DOHH2 (cell line): ENCODE measurements around the gene MED25.
A peak's percentile ranks its signal among the peaks of the same experiment; 100 is the strongest.

Experiments
- H3F3A ChIP-seq: fragments of 200-600 bp; sonication (generic), shearing (Covaris generic); 2 replicates; pipeline ENCODE4 v1.6.0; 2016; ENCODE audit warnings: antibody characterized with exemption, mild to moderate bottlenecking; ENCODE audit not compliant: control insufficient read depth, insufficient read depth
- H3K27ac ChIP-seq: fragments of 200-600 bp; sonication (generic); 2 replicates; pipeline ENCODE4 v1.5.1; 2014; ENCODE audit warnings: low read depth, mild to moderate bottlenecking, low read length, moderate library complexity
- H3K27me3 ChIP-seq: fragments of 200-600 bp; sonication (generic); 2 replicates; pipeline ENCODE4 v1.6.1; 2014; ENCODE audit warnings: mild to moderate bottlenecking, low read length, mixed read lengths; ENCODE audit not compliant: control insufficient read depth
- H3K36me3 ChIP-seq: fragments of 200-600 bp; sonication (generic); 2 replicates; pipeline ENCODE4 v1.6.1; 2014; ENCODE audit warnings: mild to moderate bottlenecking, low read length, moderate library complexity, mixed read lengths; ENCODE audit not compliant: control insufficient read depth
- H3K4me1 ChIP-seq: fragments of 200-600 bp; sonication (generic); 2 replicates; pipeline ENCODE4 v1.6.1; 2014; ENCODE audit warnings: mild to moderate bottlenecking, low read length, mixed read lengths; ENCODE audit not compliant: control insufficient read depth
- H3K4me2 ChIP-seq: fragments of 200-600 bp; sonication (generic); 2 replicates; pipeline ENCODE4 v1.6.0; 2014; ENCODE audit warnings: mild to moderate bottlenecking, low read length, moderate library complexity
- H3K4me3 ChIP-seq: fragments of 200-600 bp; sonication (generic); 2 replicates; pipeline ENCODE4 v1.5.1; 2014; ENCODE audit warnings: mild to moderate bottlenecking, low read length, mixed read lengths
- H3K79me2 ChIP-seq: fragments of 200-600 bp; sonication (generic); 2 replicates; pipeline ENCODE4 v1.6.1; 2014; ENCODE audit warnings: mild to moderate bottlenecking, low read length, mixed read lengths; ENCODE audit not compliant: control insufficient read depth
- H3K9me2 ChIP-seq: fragments of 200-600 bp; sonication (generic); replicated peaks from 2 replicates; pipeline ENCODE4 v1.6.1; 2014; ENCODE audit warnings: mild to moderate bottlenecking, low read length, mixed read lengths; ENCODE audit not compliant: control insufficient read depth
- H3K9me3 ChIP-seq: fragments of 200-600 bp; sonication (generic); 2 replicates; pipeline ENCODE4 v1.6.1; 2014; ENCODE audit warnings: antibody characterized with exemption, low read length, mixed read lengths; ENCODE audit not compliant: control insufficient read depth, insufficient read depth
- H4K20me1 ChIP-seq: fragments of 200-600 bp; sonication (generic); 2 replicates; pipeline ENCODE4 v1.6.0; 2014; ENCODE audit warnings: low read depth, mild to moderate bottlenecking, antibody characterized with exemption, low read length, moderate library complexity; ENCODE audit not compliant: control insufficient read depth, insufficient read depth
- EZH2phosphoT487 ChIP-seq: fragments of 200-600 bp; sonication (generic); IDR thresholded peaks from 2 replicates; pipeline ENCODE4 v1.6.1; 2017; ENCODE audit warnings: borderline replicate concordance, mild to moderate bottlenecking, antibody characterized with exemption, low read length, moderate library complexity, mixed read lengths
- TF ChIP-seq, protein P1 (sequence below): fragments of 200-600 bp; sonication (generic); IDR thresholded peaks from one replicate; pipeline ENCODE4 v1.5.1; 2014; ENCODE audit warnings: antibody characterized with exemption, mild to moderate bottlenecking, low read depth, low read length; ENCODE audit not compliant: poor library complexity, severe bottlenecking

MED25 gene

DNA sequence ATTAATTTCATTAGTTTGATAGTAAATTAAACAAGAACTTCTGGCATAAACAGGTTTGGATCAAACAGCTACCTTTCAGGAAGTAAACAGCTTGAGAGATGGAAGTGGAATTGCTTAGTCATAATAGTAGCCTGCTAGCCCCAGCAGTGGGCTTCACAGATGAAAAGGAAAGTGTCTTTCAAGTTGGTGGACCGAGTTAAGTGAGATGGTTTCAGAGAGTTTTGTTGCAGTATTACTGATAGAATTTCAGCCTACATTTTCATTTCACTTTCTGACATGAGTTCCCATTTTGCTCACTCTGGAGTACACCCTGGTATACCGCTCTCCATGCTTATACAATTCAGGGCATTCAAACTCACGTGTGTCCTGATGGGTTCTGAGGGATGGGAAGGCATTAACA, 30.8 kb downstream of the MED25 start:
- Histone ChIP-seq H3K79me2 (peaks cover 23% of the 10 kb centered on the region), H3K9me3 (no peaks in the 10 kb centered on the region), H3K36me3 (peaks cover 11% of the 10 kb centered on the region), H3K9me2 (no peaks in the 10 kb centered on the region), H3K4me3 (no peak overlapping the region), H3K4me2 (no peak overlapping the region), H3K27me3 (no peaks in the 10 kb centered on the region; the same call in 1 of the 2 replicates), H3F3A (peaks cover 20% of the 10 kb centered on the region), H4K20me1 (peaks cover 11% of the 10 kb centered on the region; the same call in 1 of the 2 replicates), H3K27ac (no peak overlapping the region), H3K4me1 (peaks cover 59% of the 10 kb centered on the region)
- no peak for TF ChIP-seq EZH2phosphoT487
- TF ChIP-seq, protein P1, sequence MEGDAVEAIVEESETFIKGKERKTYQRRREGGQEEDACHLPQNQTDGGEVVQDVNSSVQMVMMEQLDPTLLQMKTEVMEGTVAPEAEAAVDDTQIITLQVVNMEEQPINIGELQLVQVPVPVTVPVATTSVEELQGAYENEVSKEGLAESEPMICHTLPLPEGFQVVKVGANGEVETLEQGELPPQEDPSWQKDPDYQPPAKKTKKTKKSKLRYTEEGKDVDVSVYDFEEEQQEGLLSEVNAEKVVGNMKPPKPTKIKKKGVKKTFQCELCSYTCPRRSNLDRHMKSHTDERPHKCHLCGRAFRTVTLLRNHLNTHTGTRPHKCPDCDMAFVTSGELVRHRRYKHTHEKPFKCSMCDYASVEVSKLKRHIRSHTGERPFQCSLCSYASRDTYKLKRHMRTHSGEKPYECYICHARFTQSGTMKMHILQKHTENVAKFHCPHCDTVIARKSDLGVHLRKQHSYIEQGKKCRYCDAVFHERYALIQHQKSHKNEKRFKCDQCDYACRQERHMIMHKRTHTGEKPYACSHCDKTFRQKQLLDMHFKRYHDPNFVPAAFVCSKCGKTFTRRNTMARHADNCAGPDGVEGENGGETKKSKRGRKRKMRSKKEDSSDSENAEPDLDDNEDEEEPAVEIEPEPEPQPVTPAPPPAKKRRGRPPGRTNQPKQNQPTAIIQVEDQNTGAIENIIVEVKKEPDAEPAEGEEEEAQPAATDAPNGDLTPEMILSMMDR, result no peak

DNA sequence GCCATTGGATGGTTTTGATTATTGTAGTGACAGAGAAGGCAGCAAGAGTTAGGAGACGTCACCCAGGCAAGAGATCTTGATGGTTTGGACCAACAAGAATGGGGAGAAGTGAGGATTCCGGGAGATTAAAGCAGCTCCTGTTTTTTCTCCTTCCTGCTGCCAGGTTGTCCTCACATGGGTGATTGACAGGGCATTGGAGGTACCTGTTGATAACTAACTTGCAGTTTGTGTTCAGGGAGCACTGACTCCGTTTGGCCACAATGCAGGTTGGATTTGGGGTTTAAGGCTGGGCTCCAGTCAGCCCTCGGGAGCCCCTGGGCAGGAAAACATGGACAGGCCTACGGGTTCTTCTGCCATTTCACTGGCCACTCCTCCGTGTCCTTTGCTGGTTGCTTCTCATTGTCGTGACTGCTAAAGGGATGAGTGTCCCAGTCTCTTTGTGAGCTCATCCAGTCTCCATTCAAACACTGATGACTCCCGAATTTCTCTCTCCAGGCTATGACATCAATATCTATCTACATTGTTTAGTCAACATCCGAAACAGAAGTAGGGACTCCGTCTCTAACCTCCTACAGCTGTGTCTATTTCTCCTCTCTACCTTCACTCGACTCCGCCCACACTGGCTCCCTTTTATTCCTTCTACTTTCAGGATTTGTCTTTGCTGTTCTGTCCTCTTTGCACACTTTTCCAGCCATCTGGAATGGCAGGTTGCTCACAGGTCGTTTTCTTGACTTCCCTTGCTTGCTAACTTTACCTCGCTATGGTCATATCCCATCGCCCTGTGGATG, 31.5 kb downstream of the MED25 start:
- H3K9me3 ChIP-seq, result no peaks in the 10 kb centered on the region
- H3K79me2 ChIP-seq, result peaks cover 29% of the 10 kb centered on the region
- peaks cover 20% of the 10 kb centered on the region for H3F3A ChIP-seq
- peaks cover 54% of the 10 kb centered on the region for H3K4me1 ChIP-seq
- H4K20me1 ChIP-seq, result peaks cover 13% of the 10 kb centered on the region; the same call in 1 of the 2 replicates
- no peak overlapping the region for H3K27ac ChIP-seq
- H3K27me3 ChIP-seq, result no peaks in the 10 kb centered on the region; the same call in 1 of the 2 replicates
- no peaks in the 10 kb centered on the region for H3K9me2 ChIP-seq
- H3K4me3 ChIP-seq, result peak overlapping the region; percentile 81
- H3K36me3 ChIP-seq, result peaks cover 17% of the 10 kb centered on the region
- peak overlapping the region; percentile 57 for H3K4me2 ChIP-seq
- TF ChIP-seq EZH2phosphoT487, result no peak
- TF ChIP-seq, protein P1, result no peak

DNA sequence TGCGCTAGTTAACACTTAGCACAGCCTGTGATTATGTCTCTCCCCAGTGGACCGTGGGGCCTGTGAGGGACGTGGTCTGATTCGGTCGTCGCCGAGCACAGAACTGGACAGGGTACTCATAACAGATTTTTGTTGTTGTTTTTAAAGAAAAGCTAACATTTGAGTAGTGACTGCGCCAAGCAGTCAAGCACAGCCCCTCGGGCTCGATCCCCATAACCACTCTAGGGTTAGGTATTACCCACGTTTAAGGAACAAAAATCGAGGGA, 32.1 kb downstream of the MED25 start:
- Histone ChIP-seq H3K4me1 (peaks cover 49% of the 10 kb centered on the region), H3F3A (peaks cover 17% of the 10 kb centered on the region), H4K20me1 (peaks cover 13% of the 10 kb centered on the region; the same call in 1 of the 2 replicates), H3K4me2 (peak overlapping the region; percentile 57), H3K27ac (peak overlapping the region; percentile 83; the same call in 1 of the 2 replicates), H3K4me3 (peak overlapping the region; percentile 81), H3K9me2 (no peaks in the 10 kb centered on the region), H3K9me3 (no peaks in the 10 kb centered on the region), H3K27me3 (no peaks in the 10 kb centered on the region; the same call in 1 of the 2 replicates), H3K36me3 (peaks cover 21% of the 10 kb centered on the region), H3K79me2 (peaks cover 33% of the 10 kb centered on the region)
- TF ChIP-seq, protein P1, result no peak
- no peak for TF ChIP-seq EZH2phosphoT487
